ENCODE data around the gene REC114.

GRCh38 chr15:73457334-73457733, 14.4 kb downstream of the REC114 start:
- TF ChIP-seq CTCF (IDR thresholded peaks at IDR 0.05) (no peak), ATF3 (CRISPR knock-in tag; conservative IDR thresholded peaks at IDR 0.05) (no peak), E2F4 (CRISPR knock-in tag; IDR thresholded peaks at IDR 0.05; ENCODE audit: borderline replicate concordance, low read depth) (no peak), CBFB (CRISPR knock-in tag; IDR thresholded peaks at IDR 0.05; ENCODE audit: low read depth) (no peak), ZNF425 (CRISPR knock-in tag; conservative IDR thresholded peaks at IDR 0.05) (no peak), USF2 (CRISPR knock-in tag; IDR thresholded peaks at IDR 0.05) (no peak), PRDM15 (CRISPR knock-in tag; IDR thresholded peaks at IDR 0.05) (no peak)
